ENCODE results near the gene IQCH. TPM values are rescaled to one million over a fixed set of nuclear protein-coding genes. Genes with fewer than 3 reads are reported as not detected.

Gene IQCH
- total RNA-seq, 1 experiment from 2014 or later: 2.4 TPM

GRCh38 chr15:67512140-67512539 lies 257.6 kb downstream of the IQCH start:
- Mint-ChIP-seq H3K4me3 (ENCODE audit: unreplicated experiment) (no peak overlapping the region), H3K9me3 (ENCODE audit: unreplicated experiment) (no peaks in the 10 kb centered on the region), H3K27ac (ENCODE audit: unreplicated experiment) (no peak overlapping the region), H3K27me3 (ENCODE audit: insufficient read depth, unreplicated experiment) (no peaks in the 10 kb centered on the region), H3K4me1 (ENCODE audit: low read depth, unreplicated experiment) (no peaks in the 10 kb centered on the region), H3K36me3 (ENCODE audit: insufficient read depth, unreplicated experiment) (peaks cover 12% of the 10 kb centered on the region)
- H3K27me3 ChIP-seq (replicated peaks; ENCODE audit: control insufficient read depth, insufficient read depth, low read length): no peaks in the 10 kb centered on the region
- H3K36me3 ChIP-seq (ENCODE audit: control insufficient read depth, insufficient read depth, low read length): no peaks in the 10 kb centered on the region
- TF ChIP-seq CTCF (IDR thresholded peaks at IDR 0.05; ENCODE audit: insufficient read depth in 1 of 2, low read depth in 1 of 2, low read length in 1 of 2, severe bottlenecking in 1 of 2, unreplicated experiment in 1 of 2): no peak
- ChIA-PET CTCF (no interaction called here), POLR2A (no interaction called here)
- no peaks in the 10 kb centered on the region for H3K4me1 ChIP-seq
- no peaks in the 10 kb centered on the region for H3K9me3 ChIP-seq
- intact Hi-C loops (cut with micrococcal nuclease; ENCODE audit: unreplicated experiment): no loop called here
- no TSS peak for BruUV-seq (replicated peaks)
- peak in 1 of 2 experiments; percentile 17 for DNase-seq
- no peak overlapping the region for H3K4me3 ChIP-seq (ENCODE audit: low read depth, low read length)

GRCh38 chr15:67512933-67513714 lies 258.5 kb downstream of the IQCH start:
- no peak for DNase-seq
- Histone ChIP-seq H3K9me3 (no peaks in the 10 kb centered on the region), H3K27me3 (replicated peaks; ENCODE audit: control insufficient read depth, insufficient read depth, low read length) (no peaks in the 10 kb centered on the region), H3K4me3 (ENCODE audit: low read depth, low read length) (no peak overlapping the region), H3K36me3 (ENCODE audit: control insufficient read depth, insufficient read depth, low read length) (no peaks in the 10 kb centered on the region), H3K4me1 (no peaks in the 10 kb centered on the region)
- ChIA-PET POLR2A (no interaction called here), CTCF (no interaction called here)
- Mint-ChIP-seq H3K27ac (ENCODE audit: unreplicated experiment) (no peak overlapping the region), H3K4me3 (ENCODE audit: unreplicated experiment) (no peak overlapping the region), H3K4me1 (ENCODE audit: low read depth, unreplicated experiment) (no peaks in the 10 kb centered on the region), H3K36me3 (ENCODE audit: insufficient read depth, unreplicated experiment) (peaks cover 17% of the 10 kb centered on the region), H3K9me3 (ENCODE audit: unreplicated experiment) (no peaks in the 10 kb centered on the region), H3K27me3 (ENCODE audit: insufficient read depth, unreplicated experiment) (no peaks in the 10 kb centered on the region)
- intact Hi-C loops (cut with micrococcal nuclease; ENCODE audit: unreplicated experiment): no loop called here
- no peak for TF ChIP-seq CTCF (IDR thresholded peaks at IDR 0.05; ENCODE audit: insufficient read depth in 1 of 2, low read depth in 1 of 2, low read length in 1 of 2, severe bottlenecking in 1 of 2, unreplicated experiment in 1 of 2)
- no TSS peak for BruUV-seq (replicated peaks)

GRCh38 chr15:67515090-67515489 lies 260.5 kb downstream of the IQCH start:
- H3K9me3 ChIP-seq: no peaks in the 10 kb centered on the region
- ChIA-PET CTCF (no interaction called here), POLR2A (no interaction called here)
- Mint-ChIP-seq H3K27me3 (ENCODE audit: insufficient read depth, unreplicated experiment) (no peaks in the 10 kb centered on the region), H3K9me3 (ENCODE audit: unreplicated experiment) (no peaks in the 10 kb centered on the region), H3K4me3 (ENCODE audit: unreplicated experiment) (no peak overlapping the region), H3K27ac (ENCODE audit: unreplicated experiment) (no peak overlapping the region), H3K36me3 (ENCODE audit: insufficient read depth, unreplicated experiment) (peaks cover 10% of the 10 kb centered on the region), H3K4me1 (ENCODE audit: low read depth, unreplicated experiment) (no peaks in the 10 kb centered on the region)
- no TSS peak for BruUV-seq (replicated peaks)
- H3K36me3 ChIP-seq (ENCODE audit: control insufficient read depth, insufficient read depth, low read length): no peaks in the 10 kb centered on the region
- TF ChIP-seq CTCF (IDR thresholded peaks at IDR 0.05; ENCODE audit: insufficient read depth in 1 of 2, low read depth in 1 of 2, low read length in 1 of 2, severe bottlenecking in 1 of 2, unreplicated experiment in 1 of 2): no peak
- intact Hi-C loops (cut with micrococcal nuclease; ENCODE audit: unreplicated experiment): no loop called here
- DNase-seq: no peak
- no peaks in the 10 kb centered on the region for H3K4me1 ChIP-seq
- no peaks in the 10 kb centered on the region for H3K27me3 ChIP-seq (replicated peaks; ENCODE audit: control insufficient read depth, insufficient read depth, low read length)
- H3K4me3 ChIP-seq (ENCODE audit: low read depth, low read length): no peak overlapping the region
